ACHN (cell line): ENCODE measurements around the gene XAGE5.
A peak's percentile ranks its signal among the peaks of the same experiment; 100 is the strongest.
"Not testable (repeated sequence)": the region's sequence is repeated elsewhere in the genome, so short reads cannot be mapped to it uniquely, and the experiment has no call there.

ENCODE experiments used
- DNase-seq: peaks from one replicate; pipeline ENCODE4 v3.0.0-alpha.2; 2015
- in situ Hi-C: cut with HindIII; loops from 2 replicates; pipeline ENCODE4 v1.10.0; 2017; ENCODE audit warnings: low sequenced_read_pairs, low pct_ligation_motif_present, low pct_unique_long_range_greater_than_20kb

The XAGE5 gene

GRCh38 chrX:52811065-52811625, at the start of gene XAGE5:
TSS of gene XAGE5 (plus strand) at chrX:52811287. CDS start at chrX:52812567, 1,280 bp downstream.
- in situ Hi-C loops: no loop called here
- no peak for DNase-seq

- not testable (repeated sequence) for DNase-seq
These were observed 45.1 kb upstream of the XAGE5 start for GRCh38 chrX:52765983-52766382.

DNA sequence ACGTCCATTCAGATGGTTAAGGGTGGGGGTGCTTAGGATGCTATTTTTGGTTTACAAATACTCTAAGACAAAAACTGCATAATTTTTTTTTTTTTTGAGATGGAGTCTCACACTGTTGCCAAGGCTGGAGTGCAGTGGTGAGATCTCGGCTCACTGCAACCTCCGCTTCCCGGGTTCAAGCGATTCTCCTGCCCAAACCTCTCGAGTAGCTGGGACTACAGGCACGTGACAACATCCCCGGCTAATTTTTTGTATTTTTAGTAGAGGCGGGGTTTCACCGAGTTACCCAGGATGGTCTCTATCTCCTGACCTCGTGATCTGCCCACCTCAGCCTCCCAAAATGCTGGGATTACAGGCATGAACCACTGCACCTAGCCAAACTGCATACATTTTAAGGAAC, 37.6 kb upstream of the XAGE5 start:
- in situ Hi-C loops: not testable (repeated sequence)

More at GRCh38 chrX:52765983-52766382, 45.1 kb upstream of the XAGE5 start:
- in situ Hi-C loops: not testable (repeated sequence)

GRCh38 chrX:52797327-52797726, 13.8 kb upstream of the XAGE5 start, which contains the start of gene SPANXN5:
TSS of gene SPANXN5 (minus strand) at chrX:52797427. CDS start at chrX:52797348, 79 bp downstream.
- in situ Hi-C loops, DNase-seq: not testable (repeated sequence)

More for the DNA sequence above, 37.6 kb upstream of the XAGE5 start:
- not testable (repeated sequence) for DNase-seq

DNA sequence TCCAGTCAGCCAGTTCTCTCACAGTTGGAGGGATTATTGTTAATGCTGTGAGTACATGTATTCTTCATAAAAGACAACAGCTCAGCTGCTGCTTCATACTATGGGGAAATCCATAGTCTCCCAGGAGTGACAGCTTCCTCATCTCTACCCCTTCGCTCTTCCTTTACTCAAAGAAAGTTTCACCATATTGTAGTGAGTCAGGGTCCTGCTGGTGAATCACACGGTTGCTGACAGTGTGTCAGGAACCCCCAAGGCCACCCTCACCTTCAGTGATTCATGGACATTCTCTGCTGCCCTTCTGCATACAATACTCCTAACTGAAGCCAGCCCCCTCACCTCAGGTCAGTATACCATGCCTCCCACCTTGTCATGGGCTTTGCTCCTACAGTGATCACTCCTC, 6.2 kb upstream of the XAGE5 start:
- in situ Hi-C loops, DNase-seq: not testable (repeated sequence)

DNA sequence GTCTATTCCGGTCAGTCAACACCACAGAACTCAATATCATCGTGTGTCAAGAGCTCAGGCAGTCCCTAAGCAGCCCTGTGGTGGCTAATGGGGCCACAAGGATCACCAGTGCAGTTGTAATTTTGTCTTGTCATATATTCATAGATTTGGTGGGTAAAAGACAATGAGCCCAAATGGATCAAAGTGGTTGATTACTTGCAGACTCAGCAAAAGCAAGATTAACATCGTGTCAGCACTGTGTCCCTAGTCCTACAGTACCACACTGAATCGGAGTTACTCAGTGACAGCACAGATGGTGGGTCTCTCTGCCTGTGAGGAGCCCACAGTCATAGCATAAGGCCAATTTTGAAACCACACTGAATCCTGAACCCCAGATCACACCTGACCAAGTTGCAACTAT, 8.7 kb downstream of the XAGE5 start:
- DNase-seq: no peak
- in situ Hi-C loops: no loop called here

DNA sequence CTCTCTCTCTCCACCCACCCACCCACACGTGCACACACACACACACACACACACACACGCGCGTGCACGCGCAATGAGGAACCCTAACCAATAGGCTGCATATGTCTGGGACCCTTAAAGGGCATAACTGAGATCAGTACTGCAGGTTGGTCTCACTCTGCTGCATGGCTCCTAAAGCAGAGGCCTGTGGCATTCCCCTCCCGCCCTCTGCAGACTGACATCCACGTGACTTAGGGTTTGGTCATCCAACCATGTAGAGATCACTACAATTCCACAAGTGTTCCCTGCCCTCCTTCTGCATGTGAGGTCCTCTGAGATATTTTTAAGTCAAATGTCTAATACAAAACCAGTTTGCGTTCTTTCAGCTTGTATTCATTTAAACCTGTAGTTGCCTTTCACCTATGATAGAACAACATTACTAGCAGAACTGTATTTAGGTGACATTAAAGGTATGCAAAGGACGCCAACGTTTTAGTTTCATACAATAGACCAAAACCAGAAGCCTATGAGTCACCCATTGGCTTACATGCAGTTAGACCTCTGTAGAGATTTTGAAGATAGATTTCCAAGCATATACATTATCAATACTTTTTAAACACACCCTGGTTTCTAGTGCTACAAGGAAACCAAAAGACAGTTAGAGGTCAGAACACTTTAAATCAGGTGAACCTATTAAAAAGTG, 10.1 kb downstream of the XAGE5 start:
- no peak for DNase-seq
- in situ Hi-C loops: no loop called here

- in situ Hi-C loops: no loop called here
- no peak for DNase-seq
These were observed 13.5 kb downstream of the XAGE5 start for GRCh38 chrX:52824608-52825007.

GRCh38 chrX:52830551-52830950, 19.5 kb downstream of the XAGE5 start:
- no peak for DNase-seq
- in situ Hi-C loops: no loop called here

DNA sequence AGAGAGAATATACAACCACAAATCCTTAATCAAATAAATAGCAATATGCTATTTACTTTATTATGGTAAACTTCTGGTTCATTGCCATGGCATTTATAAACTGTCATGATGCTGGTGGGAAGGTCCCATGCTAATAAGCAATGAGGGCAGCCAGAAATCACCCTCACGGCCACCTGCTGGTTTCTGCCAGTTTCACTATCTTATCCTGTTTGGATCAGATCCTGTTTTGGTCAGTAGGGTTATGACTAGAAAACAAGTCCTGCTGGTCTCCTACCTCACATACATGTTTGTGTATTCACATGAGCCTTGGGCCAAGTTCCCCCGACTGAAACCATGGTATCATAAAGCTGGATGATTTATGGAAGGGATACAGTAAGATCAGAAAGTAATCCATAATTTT, 28.1 kb downstream of the XAGE5 start:
- no peak for DNase-seq
- in situ Hi-C loops: no loop called here

DNA sequence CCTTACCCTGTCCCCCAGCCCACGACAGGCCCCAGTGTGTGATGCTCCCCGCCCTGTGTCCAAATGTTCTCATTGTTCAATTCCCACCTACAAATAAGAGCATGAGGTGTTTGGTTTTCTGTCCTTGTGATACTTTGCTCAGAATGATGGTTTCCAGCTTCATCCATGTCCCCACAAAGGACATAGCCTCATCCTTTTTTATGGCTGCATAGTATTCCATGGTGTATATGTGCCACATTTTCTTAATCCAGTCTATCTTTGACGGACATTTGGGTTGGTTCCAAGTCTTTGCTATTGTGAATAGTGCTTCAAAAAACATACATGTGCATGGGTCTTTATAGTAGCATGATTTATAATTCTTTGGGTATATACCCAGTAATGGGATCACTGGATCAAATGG, 32.5 kb downstream of the XAGE5 start:
- DNase-seq, in situ Hi-C loops: not testable (repeated sequence)

DNA sequence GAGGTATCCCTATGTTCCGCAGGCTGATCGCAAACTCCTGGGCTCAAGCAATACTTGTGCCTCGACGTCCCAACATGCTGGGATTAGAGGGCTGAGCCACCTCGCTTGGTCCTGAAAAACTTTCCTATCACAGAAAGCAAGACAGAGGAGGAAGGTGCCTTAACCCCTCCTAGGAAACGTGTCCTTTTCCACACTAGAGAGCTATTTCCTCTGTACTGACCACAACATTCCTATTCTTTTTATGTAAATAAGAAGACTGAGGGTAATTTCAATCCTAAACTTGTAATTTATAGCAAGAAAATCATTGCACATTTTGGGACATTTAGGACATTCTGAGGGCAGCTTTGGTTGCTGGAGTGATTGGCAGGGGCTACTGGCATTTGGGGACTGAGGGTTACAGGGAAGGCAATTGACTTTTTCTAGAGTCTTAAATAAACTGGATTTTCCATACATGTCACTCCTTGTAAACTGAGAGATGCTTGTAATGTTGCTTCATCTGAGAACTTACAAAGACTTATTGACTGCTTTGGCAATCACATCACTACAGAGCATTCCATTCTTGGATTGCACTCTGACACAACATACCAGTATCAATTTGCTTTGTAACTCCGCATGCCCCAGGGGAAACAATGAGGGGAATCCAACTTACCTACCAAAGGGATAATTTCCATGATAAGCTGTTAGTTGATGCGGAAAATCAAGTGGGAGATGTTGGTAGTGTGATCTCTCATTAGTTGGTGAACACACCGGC, 41.2 kb downstream of the XAGE5 start:
- in situ Hi-C loops: no loop called here
- DNase-seq: no peak

DNA sequence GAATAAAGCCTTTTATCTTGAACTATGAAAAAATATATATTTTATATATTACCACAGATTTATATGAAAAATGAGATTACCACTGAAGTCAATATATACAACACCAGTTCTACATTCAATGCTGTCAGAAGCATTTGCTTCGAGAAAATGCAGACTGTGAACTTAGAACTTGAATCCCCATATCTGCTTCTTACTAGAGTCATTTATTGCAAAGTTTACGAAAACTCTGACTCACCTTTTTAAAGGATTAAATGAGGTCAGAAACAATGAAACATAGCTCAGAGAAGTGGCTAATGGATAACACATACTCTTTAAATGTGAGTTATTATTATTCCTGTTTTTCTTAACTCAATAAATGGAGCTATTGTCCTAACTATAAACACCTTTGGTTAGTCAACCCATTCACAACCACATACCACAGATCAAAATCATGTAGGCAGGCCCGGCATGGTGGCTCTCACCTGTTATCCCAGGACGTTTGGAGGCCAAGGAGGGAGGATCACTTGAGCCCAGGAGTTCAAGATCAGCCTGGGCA, 46.0 kb downstream of the XAGE5 start:
- in situ Hi-C loops, DNase-seq: not testable (repeated sequence)

- in situ Hi-C loops: no loop called here
- DNase-seq: peak; percentile 38
These were observed 54.4 kb downstream of the XAGE5 start for GRCh38 chrX:52865343-52865998.
